Measurements from ENCODE around the gene CRTC2.

GRCh38 chr1:153907134-153907533 lies 51.3 kb downstream of the CRTC2 start:
- TF ChIP-seq ZFP3 (CRISPR knock-in tag; IDR thresholded peaks at IDR 0.05) (no peak), PATZ1 (CRISPR knock-in tag; IDR thresholded peaks at IDR 0.05; ENCODE audit: borderline replicate concordance) (no peak), ZFP30 (CRISPR knock-in tag; IDR thresholded peaks at IDR 0.05) (no peak), TSHZ2 (CRISPR knock-in tag; IDR thresholded peaks at IDR 0.05) (no peak), ZNF565 (CRISPR knock-in tag; conservative IDR thresholded peaks at IDR 0.05; ENCODE audit: low read depth) (no peak), ESRRG (CRISPR knock-in tag; IDR thresholded peaks at IDR 0.05) (no peak), BACH2 (CRISPR knock-in tag; IDR thresholded peaks at IDR 0.05; ENCODE audit: borderline replicate concordance) (no peak), ARNTL (CRISPR knock-in tag; IDR thresholded peaks at IDR 0.05; ENCODE audit: borderline replicate concordance, low read depth) (no peak), OSR1 (CRISPR knock-in tag; IDR thresholded peaks at IDR 0.05) (no peak), ZNF8 (CRISPR knock-in tag; IDR thresholded peaks at IDR 0.05) (no peak), TOX (CRISPR knock-in tag; IDR thresholded peaks at IDR 0.05; ENCODE audit: borderline replicate concordance) (no peak)
